ENCODE data around the gene RARS1.

DNA sequence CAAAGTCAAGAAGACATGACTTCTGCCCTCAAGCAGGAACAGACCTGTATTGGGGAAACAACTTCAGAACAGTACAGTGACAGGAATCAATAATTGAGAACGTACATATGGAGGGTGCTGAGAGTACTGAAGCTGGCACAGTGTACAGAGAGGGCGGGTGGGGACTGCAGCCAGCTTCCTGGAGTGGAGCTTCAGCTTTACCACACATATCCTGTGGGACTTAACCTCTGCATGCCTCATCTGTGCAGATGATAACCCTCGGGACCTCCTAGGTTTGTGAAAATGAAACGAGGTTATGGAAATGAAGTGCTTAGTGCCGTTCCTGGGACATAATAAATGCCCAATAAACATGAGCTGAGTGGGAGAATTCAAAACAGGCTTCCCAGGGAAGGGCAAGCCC, 22.1 kb upstream of the RARS1 start:
- TF ChIP-seq CTCF (IDR thresholded peaks at IDR 0.05; ENCODE audit: insufficient read depth, low read depth, low read length) (no peak), EZH2 (IDR thresholded peaks at IDR 0.05; ENCODE audit: insufficient read depth, low read length) (no peak)
